GM10847 (cell line): ENCODE results near the gene CASP8.

Experiments
- POLR2A ChIP-seq: IDR thresholded peaks from 2 replicates; pipeline ENCODE4 v1.6.1; 2011; ENCODE audit not compliant: insufficient read length; ENCODE audit errors: extremely low read depth

Gene CASP8

DNA sequence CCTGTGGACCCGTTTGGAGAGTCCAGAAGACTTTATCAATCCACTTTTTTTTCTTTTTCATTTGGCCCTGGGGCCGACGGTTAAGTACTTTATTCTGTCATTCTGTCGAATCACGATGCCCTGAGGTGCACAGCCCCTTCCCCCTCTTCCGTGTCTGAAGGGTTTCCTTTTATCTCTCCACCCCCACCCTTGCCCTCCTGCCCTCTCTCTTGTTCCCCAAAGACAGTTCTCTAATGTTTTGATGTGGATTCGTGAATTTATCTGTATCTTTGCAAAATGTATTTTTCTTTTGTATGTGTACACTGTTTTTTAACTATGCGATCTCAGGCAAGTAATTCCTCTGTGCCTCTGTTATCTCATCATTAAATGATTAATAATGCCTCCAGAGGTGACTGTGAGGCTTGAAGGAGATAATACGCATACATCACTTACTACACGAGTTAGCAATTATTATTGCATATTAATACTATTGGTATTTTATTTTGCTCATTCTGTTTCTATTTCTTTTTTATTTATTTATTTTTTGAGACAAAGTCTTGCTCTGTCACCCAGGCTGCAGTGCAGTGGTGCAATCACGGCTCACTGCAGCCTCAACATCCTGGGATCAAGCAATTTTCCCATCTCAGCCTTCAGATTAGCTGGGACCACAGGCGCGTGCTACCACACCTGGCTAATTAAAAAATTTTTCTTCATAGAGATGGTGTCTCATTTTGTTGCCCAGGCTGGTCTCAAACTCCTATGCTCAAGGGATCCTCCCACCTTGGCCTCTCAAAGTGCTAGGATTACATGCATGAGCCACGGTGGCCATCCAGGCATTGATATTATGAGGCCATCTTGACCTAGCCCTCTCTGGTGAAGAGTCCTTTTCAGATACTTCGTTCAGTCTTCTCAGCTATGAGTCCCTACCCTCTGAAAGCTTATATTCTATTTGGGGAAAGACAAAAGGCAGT is 1.4 kb upstream of the CASP8 start:
- no peak for TF ChIP-seq POLR2A

DNA sequence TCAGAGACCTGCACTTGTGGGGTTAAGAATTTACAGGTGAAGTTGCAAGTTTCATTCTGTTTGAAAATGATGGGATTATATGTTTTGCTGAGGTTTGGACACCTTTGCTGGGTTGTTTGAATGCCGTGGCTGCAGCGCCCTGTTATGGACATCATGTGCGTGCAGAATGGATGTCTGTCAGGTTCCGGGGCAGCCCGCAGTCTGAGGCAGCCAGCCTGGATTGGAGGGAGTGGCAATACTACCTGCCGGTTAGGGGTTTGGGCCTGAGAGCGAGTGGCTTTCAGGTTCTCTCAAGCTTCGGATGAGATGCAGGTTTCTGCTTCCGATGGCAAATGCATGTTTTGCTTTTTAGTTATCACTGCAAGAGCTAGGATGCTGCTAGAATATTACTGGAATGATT is 1.1 kb downstream of the CASP8 start:
- TF ChIP-seq POLR2A, result no peak

DNA sequence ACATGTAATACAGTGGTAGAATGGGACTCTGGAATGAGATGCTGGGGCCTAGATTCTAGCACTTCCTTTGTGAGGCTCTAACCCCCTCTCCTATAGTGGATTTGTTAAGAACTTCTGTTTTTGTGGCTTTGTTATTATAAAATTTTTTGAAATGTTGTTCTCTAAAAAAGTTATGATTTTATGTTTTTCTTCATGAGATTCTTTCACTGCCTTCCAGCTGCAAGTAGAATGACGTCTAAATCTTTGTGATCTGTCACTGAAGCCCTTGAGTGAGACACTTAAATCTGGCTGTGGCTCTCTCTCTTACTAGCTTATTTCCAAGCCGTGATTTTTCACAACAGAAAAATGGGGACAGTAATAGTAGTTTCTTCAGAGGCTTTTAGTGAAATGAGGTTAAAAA is 1.6 kb downstream of the CASP8 start:
- TF ChIP-seq POLR2A, result no peak

DNA sequence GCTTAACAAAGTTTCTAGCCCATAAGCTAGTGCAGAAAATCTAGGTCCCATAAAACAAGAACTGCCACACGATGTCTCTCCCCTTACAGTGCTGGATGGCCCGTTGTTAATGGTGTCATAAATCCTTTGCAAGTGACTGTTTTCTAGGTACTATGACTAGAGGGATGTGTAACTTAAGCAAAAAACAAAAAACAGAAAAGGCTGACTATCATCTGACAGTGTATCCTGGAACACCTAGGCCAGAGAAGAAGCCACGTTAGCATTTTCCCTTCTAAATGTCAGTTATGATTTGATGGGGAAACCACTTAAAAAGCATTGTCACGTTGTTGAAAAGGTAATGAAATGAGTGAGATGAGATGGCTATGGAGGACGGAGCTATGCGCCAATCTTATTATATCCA is 2.4 kb downstream of the CASP8 start:
- no peak for TF ChIP-seq POLR2A

DNA sequence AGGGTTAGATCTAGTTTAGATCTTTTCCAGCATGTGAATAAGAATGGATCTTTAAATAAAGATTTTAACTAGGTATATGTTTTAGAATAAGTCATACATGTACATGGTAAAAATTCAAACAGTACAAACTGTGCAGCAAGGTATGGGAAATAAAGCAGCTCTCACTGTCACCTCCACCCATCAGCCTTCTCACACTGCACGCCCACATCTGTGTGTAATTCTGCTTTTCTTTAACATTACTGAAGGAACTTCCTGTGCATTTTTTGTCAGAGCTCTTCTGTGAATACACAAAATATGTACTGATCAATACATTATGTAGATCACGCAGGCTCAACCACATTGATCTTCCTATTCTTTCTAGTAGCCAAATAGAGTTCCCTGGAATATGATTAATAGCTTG is 3.4 kb downstream of the CASP8 start:
- no peak for TF ChIP-seq POLR2A

DNA sequence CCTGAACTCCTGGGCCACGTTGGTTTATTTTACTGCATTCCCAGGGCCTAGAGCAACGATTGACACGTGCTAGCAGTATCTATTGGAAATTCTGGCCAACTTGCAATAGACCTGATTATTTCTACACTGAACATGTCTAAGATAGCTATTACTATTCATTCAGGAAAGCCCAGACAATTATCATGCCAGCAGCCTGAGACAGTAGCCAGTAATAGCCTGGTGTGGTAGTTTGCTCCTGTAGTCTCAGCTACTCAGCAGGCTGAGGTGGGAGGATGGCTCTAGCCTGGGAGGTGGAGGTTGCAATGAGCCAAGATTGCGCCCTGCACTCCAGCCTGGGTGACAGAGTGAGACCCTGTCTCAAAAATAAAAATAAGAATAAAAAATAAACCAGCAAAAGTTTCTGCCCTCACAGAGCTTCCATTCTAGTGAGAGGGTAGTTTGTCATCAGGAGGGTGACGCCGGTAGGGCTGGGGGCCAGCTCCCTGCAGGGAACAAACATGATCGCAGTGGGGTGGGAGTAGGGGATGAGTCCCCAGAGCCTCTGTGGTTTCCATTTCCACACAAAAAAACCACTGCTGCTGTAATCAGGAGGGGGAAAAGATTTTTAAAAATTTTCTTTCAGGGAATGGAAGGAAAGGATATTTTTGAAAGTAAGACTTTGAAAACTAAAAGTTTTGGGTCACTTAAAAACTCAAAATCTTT is 4.3 kb downstream of the CASP8 start:
- TF ChIP-seq POLR2A, result no peak

DNA sequence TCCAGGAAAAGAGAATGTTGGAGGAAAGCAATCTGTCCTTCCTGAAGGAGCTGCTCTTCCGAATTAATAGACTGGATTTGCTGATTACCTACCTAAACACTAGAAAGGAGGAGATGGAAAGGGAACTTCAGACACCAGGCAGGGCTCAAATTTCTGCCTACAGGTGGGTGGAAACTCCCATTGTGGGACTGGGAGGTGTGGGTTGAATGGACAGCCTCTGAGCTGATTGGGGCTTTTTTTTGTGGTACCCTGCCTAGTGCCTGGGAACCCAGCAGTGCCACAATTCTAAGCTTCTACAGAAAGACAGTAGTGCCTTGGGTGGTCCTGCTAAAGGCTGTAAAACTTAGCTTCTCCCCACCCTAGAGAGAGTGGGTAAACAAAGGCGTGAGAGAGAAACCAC is 6.3 kb downstream of the CASP8 start:
- no peak for TF ChIP-seq POLR2A

DNA sequence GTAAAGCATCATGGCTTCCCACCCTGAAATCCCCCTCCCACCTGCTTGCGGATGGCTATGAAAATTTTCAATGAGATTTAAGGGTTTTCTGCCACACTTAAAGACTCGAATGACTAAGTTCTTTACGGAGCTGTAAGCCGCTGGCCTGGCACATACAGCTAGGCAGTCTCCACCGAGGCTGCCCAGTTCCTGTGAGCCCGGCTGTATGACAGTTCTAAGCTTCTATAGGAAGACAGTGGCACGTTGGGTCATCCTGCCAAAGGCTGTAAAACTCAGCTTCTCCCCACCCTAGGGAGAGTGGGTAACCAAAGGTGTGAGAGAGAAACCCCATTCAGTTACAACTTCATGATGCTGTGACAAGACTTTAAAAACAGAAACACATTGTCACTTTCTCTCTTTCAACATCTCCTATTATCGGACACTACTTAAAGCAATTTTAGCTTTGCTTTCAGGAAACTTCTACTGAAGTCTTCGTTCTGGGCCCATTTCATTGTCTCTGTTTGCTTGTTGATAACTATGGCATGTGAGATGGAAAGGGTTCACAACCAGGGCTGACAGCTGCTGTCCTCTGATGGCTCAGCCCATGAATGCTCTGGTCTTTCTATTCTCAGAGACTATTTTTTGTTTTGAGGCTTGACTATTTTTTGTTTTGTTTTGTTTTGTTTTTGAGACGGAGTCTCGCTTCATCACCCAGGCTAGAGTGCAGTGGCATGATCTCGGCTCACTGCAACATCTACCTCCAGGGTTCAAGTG is 7.1 kb downstream of the CASP8 start:
- TF ChIP-seq POLR2A, result no peak

DNA sequence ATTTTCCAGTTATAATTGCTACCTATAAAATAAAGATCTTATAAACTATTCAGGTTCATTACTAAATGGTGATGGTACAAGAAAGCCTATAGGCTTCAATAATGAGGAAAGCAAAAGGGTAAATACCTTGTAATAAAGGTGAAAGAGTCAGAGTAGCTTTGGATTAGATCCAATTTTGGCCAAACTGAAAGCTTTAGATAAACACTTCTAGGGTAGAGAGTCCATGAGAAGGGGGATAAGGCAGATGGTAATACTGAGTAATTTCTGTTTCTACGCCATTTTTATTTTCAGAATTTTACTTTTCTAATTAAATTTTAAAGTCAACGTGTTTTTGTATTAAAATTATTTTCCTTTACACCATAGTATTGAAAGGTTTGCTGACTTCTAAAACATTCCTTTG is 9.4 kb downstream of the CASP8 start:
- TF ChIP-seq POLR2A, result no peak

DNA sequence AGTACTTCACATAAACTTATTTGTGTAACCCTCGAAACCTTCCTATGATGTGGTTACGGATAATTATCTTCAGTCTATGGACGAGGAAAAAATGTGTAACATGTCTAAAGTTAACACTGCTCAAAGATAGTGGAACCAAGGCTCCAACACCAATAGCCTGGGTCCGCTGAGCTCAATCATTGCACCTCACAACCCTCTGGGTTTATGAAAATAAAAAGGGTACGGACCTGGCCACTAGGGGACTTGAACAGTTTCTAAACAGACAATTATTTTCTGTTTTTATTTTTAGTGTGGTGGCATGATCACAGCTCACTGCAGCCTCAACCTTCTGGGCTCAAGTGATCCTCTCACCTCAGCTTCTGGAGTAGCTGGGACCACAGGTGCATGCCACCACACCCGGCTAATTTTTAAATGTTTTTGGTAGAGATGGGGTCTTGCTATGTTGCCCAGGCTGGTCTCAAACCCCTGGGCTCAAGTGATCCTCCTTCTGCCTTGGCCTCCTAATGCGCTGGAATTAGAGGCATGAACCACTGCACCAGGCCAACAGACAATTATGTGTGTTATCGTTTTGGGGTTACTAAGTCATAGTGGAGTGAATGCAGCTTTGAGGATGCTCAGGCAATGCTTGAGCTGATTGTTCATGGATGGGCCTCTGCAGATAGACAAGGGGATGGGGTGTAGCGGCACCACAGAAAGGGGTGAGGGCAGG is 10.1 kb downstream of the CASP8 start:
- TF ChIP-seq POLR2A, result no peak

DNA sequence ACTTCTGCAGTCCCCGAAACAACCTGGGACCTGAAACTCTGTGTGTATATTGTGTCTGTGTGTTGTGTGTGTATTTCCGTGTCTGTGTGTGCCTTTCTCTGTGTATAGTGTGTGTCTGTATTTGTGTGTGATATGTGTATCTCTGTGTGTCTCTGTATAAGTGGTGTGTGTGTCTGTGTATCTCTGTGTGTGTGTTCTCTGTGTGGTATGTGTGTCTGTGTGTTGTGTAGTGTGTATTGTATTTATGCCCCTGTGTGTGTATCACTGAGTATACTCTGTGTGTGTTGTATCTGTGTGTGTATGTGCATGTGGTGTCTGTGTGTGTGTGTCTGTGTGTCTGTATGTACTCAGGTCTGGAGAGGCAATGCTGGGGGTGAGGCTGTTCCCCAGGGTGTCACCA is 11.6 kb downstream of the CASP8 start:
- no peak for TF ChIP-seq POLR2A

DNA sequence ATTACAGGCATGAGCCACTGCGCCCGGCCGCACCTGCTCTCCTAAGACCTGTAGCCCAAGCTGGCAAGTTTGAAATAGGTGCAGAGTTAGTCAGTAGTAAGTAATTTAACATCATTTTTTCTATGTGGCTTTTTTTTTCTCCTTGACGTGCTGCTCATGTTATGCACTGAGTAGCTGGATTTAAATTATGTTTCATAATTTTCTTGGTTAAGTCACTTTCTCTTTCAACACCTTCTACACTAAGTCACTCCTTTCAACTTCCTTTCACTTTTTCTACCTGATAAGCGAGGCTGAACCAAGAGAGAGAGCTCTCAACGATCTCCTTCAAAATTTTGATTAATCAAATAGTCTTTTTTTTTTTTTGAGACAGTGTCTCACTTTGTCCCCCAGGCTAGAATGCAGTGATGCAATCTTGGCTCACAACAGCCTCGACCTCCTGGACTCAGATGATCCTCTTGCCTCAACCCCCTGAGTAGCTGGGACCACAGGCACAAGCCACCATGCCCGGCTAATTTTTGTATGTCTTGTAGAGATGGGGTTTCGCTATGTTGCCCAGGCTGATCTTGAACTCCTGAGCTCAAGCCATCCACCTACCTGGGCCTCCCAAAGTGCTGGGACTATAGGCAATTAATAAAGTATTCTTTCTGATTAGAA is 13.1 kb downstream of the CASP8 start:
- TF ChIP-seq POLR2A, result no peak

DNA sequence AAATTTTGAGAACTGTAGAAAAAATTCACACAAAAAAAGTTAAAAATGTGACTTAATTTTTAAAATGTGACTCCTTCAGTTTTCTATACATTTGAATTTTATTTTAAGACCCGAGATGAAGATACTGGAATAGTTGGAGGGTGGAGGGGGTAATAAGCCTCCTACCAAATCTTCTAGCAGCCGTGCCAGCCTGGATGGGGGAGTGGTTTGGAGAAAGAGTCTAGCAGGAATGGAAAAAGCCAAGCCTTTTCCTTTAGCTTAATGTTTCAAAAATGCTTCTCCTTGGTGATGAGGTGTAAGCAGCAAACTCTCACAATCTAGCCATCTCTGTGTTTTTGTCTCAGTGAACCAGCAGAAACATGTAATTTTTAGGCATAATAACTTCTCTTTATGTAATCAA is 14.7 kb downstream of the CASP8 start:
- no peak for TF ChIP-seq POLR2A

DNA sequence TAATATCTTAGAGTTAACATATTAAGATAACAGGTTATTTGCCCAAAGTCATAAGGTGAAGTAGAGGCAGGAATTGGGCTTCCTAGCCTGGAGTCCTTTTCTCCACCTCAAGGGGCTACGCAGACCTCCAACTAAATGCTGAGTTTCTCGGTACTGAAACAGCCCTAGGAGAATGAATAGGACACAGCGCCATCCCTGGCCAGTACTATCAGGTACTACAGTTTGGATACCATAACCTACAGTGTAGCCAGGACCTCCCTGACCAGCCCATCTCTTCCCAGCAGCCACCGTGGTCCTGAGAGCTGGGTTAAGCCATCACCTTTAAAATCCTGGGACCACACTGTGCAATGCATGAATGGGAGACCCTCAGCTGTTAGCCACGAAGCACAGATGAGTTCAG is 15.7 kb downstream of the CASP8 start:
- TF ChIP-seq POLR2A, result no peak

DNA sequence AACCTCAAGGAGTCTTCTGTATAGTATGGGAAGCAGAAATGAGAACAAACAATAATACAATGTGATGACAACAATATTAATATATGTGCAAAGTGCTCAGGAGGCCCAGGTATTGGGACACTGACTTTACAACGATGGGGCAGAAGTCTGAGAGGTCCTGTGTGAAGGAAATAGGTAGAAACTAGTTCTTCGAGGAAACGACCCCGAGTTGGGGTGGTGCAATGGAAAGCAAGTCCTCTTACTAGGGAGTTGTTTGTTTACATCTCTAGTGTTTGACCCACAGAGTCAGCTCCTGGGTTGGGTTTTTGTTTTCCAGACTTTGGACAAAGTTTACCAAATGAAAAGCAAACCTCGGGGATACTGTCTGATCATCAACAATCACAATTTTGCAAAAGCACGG is 16.2 kb downstream of the CASP8 start:
- TF ChIP-seq POLR2A, result no peak
